ENCODE data around the gene SLC35F3.

DNA sequence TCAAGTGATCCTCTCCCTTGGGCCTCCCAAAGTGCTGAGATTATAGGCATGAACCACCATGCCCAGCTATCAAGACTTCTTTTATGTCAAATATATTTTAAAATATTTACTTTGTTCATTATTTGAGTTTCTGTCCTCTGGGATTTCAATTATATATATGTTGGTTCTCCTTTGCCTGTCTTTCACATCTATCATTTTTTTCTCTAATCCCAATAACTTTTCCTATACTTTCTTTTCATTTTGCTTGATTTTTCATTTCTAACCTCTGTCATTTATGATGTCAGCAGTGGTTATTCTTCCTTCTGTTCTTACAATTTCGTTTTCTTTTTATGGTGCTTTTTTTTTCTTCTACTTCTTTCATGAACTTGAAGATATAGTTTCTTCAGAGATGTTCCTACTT lies 47.3 kb downstream of the SLC35F3 start:
- TF ChIP-seq POLR2AphosphoS5 (IDR thresholded peaks at IDR 0.05; ENCODE audit: low read depth, low read length) = no peak
- TF ChIP-seq, protein P1, sequence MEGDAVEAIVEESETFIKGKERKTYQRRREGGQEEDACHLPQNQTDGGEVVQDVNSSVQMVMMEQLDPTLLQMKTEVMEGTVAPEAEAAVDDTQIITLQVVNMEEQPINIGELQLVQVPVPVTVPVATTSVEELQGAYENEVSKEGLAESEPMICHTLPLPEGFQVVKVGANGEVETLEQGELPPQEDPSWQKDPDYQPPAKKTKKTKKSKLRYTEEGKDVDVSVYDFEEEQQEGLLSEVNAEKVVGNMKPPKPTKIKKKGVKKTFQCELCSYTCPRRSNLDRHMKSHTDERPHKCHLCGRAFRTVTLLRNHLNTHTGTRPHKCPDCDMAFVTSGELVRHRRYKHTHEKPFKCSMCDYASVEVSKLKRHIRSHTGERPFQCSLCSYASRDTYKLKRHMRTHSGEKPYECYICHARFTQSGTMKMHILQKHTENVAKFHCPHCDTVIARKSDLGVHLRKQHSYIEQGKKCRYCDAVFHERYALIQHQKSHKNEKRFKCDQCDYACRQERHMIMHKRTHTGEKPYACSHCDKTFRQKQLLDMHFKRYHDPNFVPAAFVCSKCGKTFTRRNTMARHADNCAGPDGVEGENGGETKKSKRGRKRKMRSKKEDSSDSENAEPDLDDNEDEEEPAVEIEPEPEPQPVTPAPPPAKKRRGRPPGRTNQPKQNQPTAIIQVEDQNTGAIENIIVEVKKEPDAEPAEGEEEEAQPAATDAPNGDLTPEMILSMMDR (IDR thresholded peaks at IDR 0.05) = no peak
- no peak for TF ChIP-seq SIN3A (IDR thresholded peaks at IDR 0.05; ENCODE audit: borderline replicate concordance, insufficient read depth, low read depth, low read length)
- no peak for TF ChIP-seq TCF7L2 (IDR thresholded peaks at IDR 0.05; ENCODE audit: low read depth, low read length)
